Esophagus muscularis mucosa (tissue), 3 donors: ENCODE measurements around the gene EFNA1.

Source experiments
- POLR2A ChIP-seq: fragments of 450-650 bp; IDR thresholded peaks from one replicate; pipeline ENCODE4 v1.6.1; 2017; ENCODE audit warnings: antibody characterized with exemption, moderate library complexity, mild to moderate bottlenecking, low read depth
- TF ChIP-seq, protein P1 (sequence below), 3 experiments: fragments of 200-600 bp in 2 of 3; fragments of 450-650 bp in 1 of 3; sonication (generic) in 2 of 3; IDR thresholded peaks; one replicate each; pipeline ENCODE4 v1.5.1; 2017 to 2019; ENCODE audit warnings: antibody characterized with exemption in 3 of 3, mild to moderate bottlenecking in 2 of 3, moderate library complexity in 1 of 3

DNA sequence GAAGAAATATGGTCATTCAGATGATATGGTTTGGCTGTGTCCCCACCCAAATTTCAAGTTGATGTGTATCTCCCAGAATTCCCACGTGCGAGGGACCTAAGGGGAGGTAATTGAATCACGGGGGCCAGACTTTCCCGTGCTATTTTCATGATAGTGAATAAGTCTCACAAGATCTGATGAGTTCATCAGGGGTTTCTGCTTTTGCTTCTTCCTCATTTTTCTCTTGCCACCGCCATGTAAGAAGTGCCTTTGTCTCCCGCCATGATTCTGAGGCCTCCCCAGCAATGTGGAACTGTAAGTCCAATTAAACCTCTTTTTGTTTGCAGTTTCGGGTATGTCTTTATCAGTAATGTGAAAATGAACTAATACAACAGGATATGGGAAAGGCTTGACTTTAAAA lies 14.1 kb downstream of the EFNA1 start:
- TF ChIP-seq, protein P1, sequence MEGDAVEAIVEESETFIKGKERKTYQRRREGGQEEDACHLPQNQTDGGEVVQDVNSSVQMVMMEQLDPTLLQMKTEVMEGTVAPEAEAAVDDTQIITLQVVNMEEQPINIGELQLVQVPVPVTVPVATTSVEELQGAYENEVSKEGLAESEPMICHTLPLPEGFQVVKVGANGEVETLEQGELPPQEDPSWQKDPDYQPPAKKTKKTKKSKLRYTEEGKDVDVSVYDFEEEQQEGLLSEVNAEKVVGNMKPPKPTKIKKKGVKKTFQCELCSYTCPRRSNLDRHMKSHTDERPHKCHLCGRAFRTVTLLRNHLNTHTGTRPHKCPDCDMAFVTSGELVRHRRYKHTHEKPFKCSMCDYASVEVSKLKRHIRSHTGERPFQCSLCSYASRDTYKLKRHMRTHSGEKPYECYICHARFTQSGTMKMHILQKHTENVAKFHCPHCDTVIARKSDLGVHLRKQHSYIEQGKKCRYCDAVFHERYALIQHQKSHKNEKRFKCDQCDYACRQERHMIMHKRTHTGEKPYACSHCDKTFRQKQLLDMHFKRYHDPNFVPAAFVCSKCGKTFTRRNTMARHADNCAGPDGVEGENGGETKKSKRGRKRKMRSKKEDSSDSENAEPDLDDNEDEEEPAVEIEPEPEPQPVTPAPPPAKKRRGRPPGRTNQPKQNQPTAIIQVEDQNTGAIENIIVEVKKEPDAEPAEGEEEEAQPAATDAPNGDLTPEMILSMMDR (IDR thresholded peaks at IDR 0.05) = no peak
- TF ChIP-seq POLR2A = no peak
